NB4 (cell line): ENCODE measurements around the gene CCDC87.

Experiments
- DNase-seq: peaks from one replicate; pipeline ENCODE4 v3.0.0; 2010; ENCODE audit warnings: low read depth
- H3K4me3 ChIP-seq: one replicate; pipeline ENCODE4 v1.5.1; 2011; ENCODE audit warnings: mild to moderate bottlenecking, low read depth, low read length, moderate library complexity
- CTCF ChIP-seq: IDR thresholded peaks from one replicate; pipeline ENCODE4 v1.5.1; 2012; ENCODE audit warnings: low read depth, low read length
- MAX ChIP-seq: IDR thresholded peaks from 2 replicates; pipeline ENCODE4 v1.6.1; 2011; ENCODE audit warnings: low read depth, low read length
- MYC ChIP-seq: IDR thresholded peaks from 2 replicates; pipeline ENCODE4 v1.6.1; 2011; ENCODE audit warnings: low read depth, low read length
- POLR2A ChIP-seq: IDR thresholded peaks from 2 replicates; pipeline ENCODE4 v1.6.1; 2011; ENCODE audit warnings: mild to moderate bottlenecking; ENCODE audit not compliant: insufficient read length; ENCODE audit errors: extremely low read depth

The CCDC87 gene

GRCh38 chr11:66626926-66627325, 34.1 kb upstream of the CCDC87 start:
- no peak overlapping the region for H3K4me3 ChIP-seq
- no peak for DNase-seq
- TF ChIP-seq MYC (no peak), MAX (no peak), CTCF (no peak), POLR2A (no peak)

GRCh38 chr11:66626382-66626781, 33.5 kb upstream of the CCDC87 start:
- no peak for TF ChIP-seq MYC
- no peak for TF ChIP-seq CTCF
- no peak for TF ChIP-seq MAX
- TF ChIP-seq POLR2A: no peak
- DNase-seq: no peak
- no peak overlapping the region for H3K4me3 ChIP-seq

GRCh38 chr11:66625752-66626149, 32.9 kb upstream of the CCDC87 start:
- no peak for TF ChIP-seq CTCF
- TF ChIP-seq POLR2A: no peak
- TF ChIP-seq MAX: no peak
- TF ChIP-seq MYC: no peak
- no peak for DNase-seq
- H3K4me3 ChIP-seq: no peak overlapping the region

GRCh38 chr11:66625041-66625751, 32.3 kb upstream of the CCDC87 start:
- DNase-seq: no peak
- TF ChIP-seq CTCF (no peak), POLR2A (no peak), MYC (no peak)
- no peak overlapping the region for H3K4me3 ChIP-seq

- TF ChIP-seq MAX: no peak
- no peak for TF ChIP-seq CTCF
- TF ChIP-seq MYC: no peak
Measured at GRCh38 chr11:66624450-66624849, 31.6 kb upstream of the CCDC87 start.

GRCh38 chr11:66619080-66619554, 26.3 kb upstream of the CCDC87 start:
- peak overlapping the region; percentile 89 for H3K4me3 ChIP-seq
- peak; percentile 60 for DNase-seq
- no peak for TF ChIP-seq MYC
- no peak for TF ChIP-seq MAX
- no peak for TF ChIP-seq CTCF
- TF ChIP-seq POLR2A: no peak

More at GRCh38 chr11:66624450-66624849, 31.6 kb upstream of the CCDC87 start:
- H3K4me3 ChIP-seq: no peak overlapping the region
- DNase-seq: no peak
